Esophagus squamous epithelium (tissue), 4 donors: ENCODE data around the gene CEP63.
"Not testable (repeated sequence)": the region's sequence is repeated elsewhere in the genome, so short reads cannot be mapped to it uniquely, and the experiment has no call there.

Source experiments
- CTCF ChIP-seq, 6 experiments: fragments of 450-650 bp in 4 of 6; fragments of 200-600 bp in 2 of 6; sonication (generic) in 2 of 6; IDR thresholded peaks; one replicate each; pipeline ENCODE4 v1.5.1; 2016 to 2019; ENCODE audit warnings: antibody characterized with exemption in 6 of 6, mild to moderate bottlenecking in 4 of 6, moderate library complexity in 4 of 6
- POLR2A ChIP-seq, 4 donors: fragments of 450-650 bp; IDR thresholded peaks; one replicate each; pipeline ENCODE4 v1.6.1; 2017; ENCODE audit warnings: antibody characterized with exemption in 4 of 4, mild to moderate bottlenecking in 4 of 4, moderate library complexity in 3 of 4

DNA sequence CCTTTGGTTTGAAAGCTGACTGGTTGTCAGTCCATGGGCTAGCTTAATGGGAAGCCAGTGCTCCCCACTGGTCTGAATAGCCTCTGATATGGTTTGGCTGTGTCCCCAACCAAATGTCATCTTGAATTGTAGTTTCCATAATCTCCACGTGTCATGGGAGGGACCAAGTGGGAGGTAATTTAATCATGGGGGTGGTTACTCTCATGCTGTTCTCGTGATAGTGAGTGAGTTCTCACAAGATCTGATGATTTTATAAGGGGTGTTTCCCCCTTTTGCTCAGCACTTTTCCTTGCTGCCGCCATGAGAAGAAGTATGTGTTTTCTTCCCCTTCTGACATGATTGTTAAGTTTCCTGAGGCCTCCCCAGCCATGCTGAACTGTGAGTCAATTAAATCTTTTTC, 109.1 kb downstream of the CEP63 start:
- TF ChIP-seq CTCF, POLR2A (IDR thresholded peaks at IDR 0.05): not testable (repeated sequence)
